DMS 273 (cell line): ENCODE results near the gene NEMP1.
"Not testable (repeated sequence)": the region's sequence is repeated elsewhere in the genome, so short reads cannot be mapped to it uniquely, and the experiment has no call there.

ENCODE experiments used
- DNase-seq: peaks from one replicate; lab custom pipeline; 2025; ENCODE audit not compliant: unreplicated experiment; lab: John Stamatoyannopoulos, UW

The NEMP1 gene

DNA sequence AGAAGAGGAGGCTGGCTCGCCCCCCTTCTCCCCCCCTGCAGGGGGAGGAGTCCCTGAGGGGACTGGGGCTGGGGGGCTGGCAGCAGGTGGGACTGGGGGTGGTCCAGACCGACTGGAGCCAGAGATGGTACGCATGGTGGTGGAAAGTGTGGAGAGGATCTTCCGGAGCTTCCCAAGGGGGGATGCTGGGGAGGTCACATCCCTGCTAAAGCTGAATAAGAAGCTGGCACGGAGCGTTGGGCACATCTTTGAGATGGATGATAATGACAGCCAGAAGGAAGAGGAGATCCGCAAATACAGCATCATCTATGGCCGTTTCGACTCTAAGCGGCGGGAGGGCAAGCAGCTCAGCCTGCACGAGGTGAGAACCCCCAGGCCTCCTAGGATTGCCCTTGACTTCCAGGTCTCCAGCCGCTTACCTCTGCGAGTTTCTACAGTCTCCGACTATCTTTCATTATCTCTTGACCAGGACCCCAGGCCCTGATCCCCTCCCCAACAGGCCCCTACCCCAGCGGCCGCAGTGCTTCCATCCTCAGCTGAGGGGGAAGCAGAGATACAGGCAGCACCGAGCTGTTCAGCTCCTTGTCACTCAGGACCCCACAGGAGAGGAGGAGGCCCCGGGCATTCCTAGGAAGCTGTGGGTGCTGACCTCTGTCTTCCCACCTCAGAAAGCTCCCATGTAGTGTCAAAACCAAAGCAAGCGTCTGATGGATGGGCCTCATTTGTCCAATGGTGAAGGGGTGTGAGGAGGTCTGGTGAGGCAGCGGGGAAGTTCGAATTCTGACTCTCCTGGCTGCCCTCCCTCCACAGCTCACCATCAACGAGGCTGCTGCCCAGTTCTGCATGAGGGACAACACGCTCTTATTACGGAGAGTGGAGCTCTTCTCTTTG, 13.3 kb upstream of the NEMP1 start:
- DNase-seq: no peak

DNA sequence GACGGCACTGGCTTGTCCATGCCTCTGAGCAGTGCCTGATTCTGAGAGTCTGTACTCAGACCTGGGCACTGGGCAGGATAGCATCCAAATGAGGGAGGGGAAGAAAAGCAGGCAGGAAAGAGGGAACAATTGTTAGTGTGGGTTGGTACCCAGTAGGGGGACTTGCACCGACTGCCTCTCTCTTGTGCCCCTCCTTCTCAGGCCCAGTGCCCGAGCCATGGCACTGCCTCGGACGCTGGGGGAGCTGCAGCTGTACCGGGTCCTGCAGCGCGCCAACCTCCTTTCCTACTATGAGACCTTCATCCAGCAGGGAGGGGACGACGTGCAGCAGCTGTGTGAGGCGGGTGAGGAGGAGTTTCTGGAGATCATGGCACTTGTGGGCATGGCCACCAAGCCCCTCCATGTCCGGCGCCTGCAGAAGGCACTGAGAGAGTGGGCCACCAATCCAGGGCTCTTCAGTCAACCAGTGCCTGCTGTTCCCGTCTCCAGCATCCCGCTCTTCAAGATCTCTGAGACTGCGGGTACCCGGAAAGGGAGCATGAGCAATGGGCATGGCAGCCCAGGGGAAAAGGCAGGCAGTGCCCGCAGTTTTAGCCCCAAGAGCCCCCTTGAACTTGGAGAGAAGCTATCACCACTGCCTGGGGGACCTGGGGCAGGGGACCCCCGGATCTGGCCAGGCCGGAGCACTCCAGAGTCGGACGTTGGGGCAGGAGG, 12.5 kb upstream of the NEMP1 start:
- DNase-seq: no peak

DNA sequence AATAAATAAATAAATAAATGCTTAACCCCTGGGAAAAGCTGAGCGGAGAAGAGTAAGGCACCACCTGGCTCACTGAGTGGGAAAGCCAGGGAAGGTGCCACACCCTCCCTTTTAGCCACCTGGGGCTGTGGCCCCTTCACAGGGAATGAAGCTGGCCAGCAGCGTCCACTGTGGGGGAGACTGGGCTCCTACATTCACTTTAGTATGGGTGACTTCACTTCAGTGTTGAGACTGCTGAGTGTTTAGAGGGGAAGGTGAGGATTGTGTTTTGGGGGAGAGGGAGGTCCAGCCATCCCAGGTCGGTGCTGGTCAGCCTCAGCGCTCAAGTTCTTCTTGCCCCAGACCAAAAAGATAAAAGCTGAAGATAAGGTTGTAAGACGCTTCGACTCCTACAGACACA, 11.9 kb upstream of the NEMP1 start:
- no peak for DNase-seq

DNA sequence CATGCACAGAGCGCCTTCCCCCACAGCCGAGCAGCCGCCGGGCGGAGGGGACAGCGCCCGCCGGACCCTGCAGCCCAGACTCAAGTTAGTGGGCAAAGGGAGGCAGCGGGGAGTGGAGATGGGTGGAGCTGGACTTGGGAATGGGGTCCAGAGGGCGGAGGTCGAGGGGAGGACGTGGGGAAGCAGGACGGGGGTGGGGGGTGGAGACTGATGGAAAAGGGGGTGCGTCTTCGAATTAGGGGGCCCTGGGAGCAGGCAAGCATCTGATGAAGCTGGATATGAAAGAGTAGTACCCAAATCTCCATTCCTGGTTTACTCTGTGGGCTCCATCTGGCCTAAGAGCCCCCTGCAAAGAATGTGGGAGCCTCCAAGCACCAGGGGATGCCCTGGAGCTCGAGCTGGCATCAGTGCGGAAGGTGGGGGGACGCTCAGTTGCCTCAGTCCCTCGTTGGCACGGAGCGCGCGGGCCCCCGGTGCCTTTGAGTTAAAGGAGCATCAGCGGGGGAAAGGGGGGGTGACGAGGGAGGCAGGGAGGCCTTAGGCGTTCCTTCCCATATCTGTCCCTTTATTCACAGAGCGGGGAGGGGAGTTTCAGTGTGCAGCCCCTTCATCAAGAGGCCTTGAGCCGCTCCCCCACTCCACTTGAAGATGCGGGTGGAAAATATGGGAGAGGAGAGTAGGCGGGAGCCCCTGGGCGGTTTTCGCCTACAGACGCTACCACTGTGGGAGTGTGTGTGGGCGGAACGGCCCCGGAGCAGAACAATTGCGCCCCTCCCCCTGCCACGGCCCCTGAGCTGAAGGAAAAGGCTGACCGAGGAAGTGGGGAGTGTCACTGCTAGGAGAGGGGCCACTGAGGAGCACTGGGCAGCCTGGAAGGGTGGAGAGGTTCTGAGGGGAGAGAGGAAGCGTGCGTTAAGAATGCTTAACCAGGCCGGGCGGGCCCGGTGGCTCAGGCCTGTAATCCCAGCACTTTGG, 11.0 kb upstream of the NEMP1 start:
- DNase-seq: peak; percentile 40

DNA sequence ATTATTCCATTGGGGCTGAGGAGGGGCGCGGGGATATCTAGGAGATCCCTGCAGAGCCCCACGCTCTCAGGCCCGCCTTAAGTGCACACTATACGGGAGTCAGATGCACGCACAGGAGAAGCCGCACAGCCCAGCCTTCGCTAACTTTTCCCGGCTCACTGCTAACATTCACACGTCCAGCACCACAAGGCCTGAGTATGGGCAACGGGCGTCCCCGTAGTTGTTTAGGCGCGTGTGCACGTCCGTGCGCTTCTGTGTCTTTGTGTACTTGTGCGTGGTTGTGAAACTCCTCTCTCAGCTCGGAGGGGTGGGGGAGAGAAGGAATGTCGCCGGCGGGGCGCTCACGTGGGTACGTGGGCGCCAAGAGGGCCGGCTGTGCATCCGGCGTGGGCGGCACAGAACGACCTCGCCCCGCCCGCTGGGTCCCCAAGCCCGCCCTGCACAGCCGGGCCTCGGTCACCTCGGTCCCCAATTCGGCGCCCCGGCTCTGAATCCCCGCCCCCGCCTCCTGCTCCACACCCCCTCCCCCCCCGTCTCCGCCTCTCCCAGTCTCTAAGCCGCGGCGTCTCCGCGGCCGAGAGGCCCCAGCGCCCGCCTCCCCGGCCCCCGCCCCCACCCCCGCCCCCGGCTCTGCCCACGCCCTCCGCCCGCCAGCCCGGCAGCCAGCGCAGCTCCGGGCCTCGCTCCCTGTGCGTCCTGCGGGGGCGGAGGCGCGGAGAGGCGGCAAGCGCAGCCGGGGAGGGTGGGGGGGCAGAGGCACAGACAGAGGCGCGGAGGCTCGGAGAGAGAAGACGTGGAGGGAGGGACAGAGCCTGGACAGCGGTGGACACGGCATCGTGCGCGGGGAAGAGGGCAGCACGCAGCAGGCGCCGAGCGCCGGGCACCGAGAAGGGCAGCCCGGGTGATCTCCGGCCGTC, 10.0 kb upstream of the NEMP1 start, which contains the start of gene NAB2:
Gene NAB2 (plus strand): TSS at position 761 of the 917 bp plus-strand sequence. CDS start 158 bp downstream, outside the sequence.
- peak; percentile 94 for DNase-seq

DNA sequence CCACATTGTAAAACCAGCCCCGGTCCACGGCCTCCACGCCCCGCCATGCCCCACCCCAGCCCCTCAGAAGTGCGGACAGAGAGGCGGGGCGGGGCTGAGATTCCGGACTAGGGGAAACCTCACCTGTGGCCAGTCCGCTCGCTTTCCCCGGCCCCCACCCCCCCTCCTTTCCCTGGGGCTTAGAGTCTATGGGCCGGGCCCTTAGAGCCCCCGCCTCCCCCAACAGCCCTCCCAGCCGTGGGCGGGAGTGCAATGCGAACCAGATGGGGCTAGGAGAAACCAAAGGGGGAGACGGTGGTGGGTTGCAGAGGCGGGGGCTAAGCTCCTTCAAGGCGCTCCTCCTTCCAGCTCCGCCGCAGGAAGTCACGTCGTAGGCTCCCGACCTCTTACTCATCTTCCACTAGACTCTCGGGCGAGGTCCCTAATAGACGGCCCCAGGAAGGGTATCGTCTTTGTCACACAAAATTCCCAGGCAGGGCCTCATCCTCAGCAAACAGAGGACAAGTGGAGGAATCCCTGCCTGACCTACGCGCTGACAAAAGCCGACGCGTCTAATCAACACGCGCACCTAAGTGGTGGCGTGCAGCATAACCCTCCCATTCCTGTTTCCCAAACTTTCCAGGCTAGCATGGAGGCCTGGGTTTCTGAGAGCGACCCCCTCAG, 9.2 kb upstream of the NEMP1 start:
- peak; percentile 95 for DNase-seq

DNA sequence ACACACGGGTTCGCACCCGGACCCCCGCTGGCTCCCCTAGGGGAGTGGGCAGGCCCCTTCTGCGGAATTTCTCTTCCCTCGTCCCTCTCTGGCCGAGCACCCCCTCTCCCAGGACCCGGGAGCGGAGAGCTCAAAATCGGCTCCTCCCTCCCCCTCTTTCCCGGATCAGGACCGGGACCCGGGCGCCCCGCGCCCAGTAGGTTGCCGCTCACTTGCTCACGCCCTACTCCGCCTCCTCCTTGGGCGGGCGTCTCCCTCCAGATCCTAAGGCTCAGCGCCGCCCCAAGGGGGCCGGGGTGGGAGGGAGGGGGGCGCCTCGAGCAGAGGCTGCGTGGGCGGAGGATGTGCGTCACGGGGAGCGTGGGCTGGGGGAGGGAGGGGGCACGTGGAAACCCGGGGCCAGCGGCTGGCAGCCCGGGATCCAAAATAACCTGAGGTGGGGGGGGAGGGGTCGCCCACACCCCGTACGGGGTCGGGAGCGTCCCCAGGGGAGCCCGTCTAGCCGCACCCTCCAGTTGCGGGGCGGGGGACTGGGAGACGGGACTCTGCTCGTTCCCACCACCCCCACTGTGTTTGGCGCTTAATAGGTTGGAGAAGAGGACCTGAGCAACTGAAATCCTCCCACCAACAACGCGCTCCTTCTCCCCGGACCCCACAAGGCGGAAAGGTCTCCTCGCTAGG, 8.6 kb upstream of the NEMP1 start:
- DNase-seq: peak; percentile 91

DNA sequence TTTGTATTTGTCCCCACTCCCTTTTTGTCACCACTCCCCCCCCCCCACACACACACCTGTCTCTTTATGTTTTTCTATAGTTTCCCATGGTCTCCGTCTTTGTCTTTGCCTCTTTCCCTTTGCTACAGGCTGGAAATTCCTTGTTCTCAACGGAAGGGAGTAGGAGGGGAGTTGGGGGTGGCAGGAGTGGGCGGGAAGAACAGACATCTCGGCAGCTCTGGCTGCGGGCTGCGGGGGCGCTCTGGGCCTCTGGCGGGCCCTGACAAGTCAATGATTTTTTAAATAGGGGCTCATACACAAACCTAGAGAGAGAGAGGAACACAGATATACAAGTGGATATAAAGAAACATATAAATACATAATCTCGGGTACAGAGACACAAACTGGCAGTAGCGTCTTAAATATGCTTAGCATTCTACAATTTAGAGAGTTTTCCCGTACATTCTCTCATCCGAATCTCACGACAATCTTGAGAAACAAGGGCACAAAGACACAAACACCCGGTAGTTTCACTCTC, 8.0 kb upstream of the NEMP1 start:
- peak; percentile 85 for DNase-seq

DNA sequence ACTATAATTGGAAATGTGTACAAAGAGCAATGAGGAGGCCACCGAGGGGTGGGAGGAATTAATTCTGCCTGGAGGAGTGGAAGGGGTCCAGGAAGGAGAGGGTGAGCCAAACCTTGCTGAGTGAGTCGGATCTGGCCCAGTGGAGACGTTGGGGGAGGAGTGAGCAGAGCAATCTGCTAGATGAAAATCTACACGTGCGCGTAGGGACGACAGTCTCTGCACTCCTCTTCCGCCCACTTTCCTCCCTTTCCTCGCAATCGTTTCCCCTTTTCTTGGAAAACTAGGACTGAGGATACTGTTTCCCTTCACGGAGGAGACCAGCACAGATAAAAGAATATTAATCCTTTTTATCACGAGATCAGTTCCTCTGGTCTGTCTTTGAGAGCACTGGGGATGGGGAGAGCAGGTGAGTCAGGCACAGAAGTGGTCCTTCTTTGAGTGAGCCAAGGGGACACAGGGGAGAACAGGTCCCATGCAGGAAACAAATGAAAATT, 7.5 kb upstream of the NEMP1 start:
- peak; percentile 69 for DNase-seq

DNA sequence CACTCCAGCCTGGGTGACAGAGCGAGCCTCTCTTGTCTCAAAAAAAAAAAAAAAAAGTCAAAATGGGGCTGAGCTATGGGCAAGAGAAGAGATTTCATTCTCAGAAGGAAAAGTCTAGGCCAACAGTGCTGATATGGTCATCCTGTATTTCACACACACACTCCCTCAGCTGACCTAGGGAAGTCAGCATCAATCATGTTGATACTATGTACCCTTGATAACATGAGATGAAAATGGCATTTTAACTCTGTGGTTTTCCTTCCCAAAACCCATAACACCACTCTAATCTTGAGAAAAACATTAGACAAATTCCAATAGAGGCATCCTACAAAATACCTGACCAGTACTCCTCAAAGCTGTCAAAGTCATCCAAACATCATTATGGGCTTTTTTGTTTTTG, 2.3 kb upstream of the NEMP1 start:
- no peak for DNase-seq

DNA sequence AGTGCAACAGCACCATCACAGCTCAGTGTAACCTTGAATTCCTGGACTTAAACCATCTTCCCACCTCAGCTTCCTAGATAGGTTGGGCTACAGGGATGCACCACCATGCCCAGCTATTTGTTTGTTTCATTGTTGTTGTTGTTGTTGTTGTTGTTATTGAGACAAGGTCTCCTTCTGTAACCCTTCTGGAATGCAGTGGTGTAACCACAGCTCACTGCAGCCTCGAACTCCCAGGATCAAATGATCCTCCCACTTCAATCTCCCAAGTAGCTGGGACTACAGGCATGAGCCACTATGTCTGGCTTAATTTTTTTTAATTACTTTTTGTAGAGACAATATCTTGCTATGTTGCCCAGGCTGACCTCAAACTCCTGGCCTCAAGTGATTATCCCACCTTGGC, 1.2 kb upstream of the NEMP1 start:
- DNase-seq: no peak

DNA sequence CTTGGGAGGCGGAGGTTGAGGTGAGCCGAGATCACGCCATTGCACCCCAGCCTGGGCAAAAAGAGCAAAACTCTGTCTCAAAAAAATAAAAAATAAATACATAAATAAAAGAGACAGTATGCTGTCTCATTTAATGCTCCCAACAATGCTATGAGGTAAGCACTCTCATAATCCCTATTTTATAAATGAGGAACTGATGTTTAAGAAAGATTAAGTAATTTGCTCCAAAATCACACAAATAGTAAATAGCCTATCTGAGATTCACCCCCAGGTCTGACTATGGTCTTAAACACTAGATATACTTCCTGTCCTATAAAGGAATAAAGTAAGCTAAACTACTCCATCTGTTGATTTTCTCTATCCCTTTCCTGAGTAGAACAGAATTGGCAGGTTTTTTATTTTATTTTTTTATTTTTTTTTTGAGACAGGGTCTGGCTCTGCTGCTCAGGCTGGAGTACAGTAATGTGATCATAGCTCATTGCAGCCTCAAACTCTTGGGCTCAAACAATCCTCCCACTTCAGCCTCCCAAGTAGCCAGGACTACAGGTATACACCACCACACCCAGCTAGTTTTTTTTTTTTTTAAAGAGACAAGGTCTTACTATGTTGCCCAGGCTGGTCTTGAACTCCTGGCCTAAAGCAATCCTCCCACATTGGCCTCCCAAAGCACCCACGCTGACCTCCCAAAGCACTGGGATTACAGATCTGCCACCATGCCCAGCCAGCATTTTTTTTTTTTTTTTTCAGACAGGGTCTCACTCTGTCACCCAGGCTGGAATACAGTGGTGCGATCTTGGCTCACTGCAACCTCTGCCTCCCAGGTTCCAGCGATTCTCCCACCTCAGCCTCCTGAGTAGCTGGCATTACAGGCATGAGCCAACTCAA, 4.8 kb downstream of the NEMP1 start:
- DNase-seq: not testable (repeated sequence)

DNA sequence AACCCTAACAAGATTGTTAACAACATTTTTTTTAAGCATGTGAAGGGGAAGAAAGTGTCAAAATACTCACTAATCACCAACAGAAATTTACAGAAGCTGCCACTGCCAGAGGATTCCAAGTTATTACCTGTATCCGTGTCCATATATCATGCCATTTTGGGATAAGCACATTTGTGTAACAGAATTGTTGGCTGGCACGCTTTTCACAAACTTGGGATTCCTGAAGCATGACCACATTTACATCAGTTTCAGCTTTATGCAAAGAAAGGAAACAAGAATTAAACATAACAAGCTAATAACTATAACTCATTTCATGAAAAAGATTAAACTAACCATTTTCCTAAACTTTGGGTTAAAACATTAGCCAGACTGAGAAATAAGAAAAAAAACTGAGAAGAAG, 5.9 kb downstream of the NEMP1 start:
- DNase-seq: no peak

DNA sequence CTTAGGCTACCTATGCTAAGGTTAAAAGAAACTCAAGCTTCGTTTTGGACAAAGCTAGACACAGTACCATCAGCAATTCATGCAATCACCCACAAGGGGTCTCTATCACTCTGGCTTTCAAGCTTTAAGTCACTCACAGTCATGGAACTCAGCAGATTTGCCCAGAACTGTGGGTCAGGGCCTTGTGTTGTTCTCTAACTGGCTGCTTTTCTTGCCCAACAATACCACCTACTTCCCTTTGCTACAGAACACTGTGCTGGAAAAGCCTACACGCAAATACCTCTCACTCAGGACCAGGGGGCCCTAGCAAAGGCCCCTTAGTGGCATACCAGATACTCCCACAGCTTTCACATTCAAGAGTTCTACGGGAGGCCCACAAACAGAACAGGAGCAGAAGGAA, 9.1 kb downstream of the NEMP1 start:
- peak; percentile 75 for DNase-seq

DNA sequence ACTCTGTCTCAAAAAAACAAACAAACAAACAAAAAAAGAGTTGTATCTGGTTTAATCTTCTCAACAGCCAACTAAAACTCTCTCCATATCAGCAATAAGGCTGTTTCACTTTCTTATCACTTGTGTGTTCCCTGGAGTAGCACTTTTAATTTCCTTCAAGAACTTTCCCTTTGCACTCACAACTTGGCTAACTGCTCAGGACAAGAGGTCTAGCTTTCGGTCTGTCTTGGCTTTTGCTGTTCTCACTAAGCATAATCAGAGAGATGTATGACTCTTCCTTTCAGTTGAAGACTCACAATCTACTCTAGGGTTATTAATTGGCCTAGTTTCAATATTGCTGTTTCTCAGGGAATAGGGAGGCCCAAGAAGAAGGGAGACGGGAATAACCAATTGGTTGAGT, 12.3 kb downstream of the NEMP1 start:
- DNase-seq: no peak

DNA sequence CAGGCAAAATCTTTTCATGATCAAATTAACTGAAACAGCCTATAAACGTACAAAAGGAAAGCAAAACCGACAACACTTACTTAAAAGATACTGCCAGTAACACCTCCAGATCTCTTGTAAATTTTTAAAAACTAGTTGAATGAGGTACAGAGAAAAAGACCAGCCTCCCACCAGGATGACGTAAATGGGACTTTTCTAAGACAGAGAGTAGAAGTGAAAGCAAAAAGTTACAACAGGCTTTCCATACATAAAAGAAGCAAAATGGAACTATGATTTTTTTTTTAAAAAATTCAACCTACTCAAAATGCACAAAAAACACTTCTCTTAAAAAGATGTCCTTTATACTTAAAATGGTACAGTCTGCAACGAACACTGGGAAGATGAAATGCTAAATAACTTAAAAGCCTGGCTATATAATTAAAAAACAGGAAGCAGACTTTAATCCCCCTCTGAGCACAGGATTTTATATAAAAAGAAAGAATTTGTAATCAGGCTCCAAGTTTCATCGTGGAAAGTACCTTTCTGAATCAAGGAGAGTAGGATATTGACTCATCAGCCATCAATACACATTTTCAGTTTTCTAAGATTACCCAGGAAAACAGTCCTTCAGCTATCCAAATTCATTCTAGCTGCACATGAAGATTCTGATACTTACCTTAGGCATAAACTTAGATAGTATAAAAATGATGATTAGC, 14.5 kb downstream of the NEMP1 start:
- no peak for DNase-seq

DNA sequence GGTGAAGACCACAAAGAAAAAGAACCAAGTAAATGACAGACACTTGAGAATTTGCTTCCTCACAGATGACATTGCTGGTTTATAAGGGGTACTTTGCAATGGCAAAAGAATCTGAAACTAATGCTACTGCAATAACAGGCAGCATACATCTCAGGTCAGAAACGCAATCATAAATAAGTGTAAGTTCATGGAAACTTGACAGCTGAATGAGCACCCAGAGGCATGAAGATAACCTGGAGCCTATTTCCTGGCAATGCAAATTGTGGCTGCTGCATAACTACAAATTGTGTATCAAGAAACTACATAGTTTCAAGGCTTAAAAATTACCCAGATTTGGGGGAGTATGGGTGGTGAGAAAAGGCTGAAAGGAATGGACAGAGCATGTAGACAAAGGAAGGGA, 20.1 kb downstream of the NEMP1 start:
- DNase-seq: no peak
